ENCODE measurements around the gene ABTB2.

The ABTB2 gene

GRCh38 chr11:34148504-34149165 lies 209.2 kb downstream of the ABTB2 start:
- DNase-seq (ENCODE audit: low spot score), result no peak

GRCh38 chr11:34147581-34147980 lies 210.2 kb downstream of the ABTB2 start:
- DNase-seq (ENCODE audit: low spot score), result no peak

GRCh38 chr11:34146866-34147265 lies 210.9 kb downstream of the ABTB2 start:
- DNase-seq (ENCODE audit: low spot score), result no peak

DNA sequence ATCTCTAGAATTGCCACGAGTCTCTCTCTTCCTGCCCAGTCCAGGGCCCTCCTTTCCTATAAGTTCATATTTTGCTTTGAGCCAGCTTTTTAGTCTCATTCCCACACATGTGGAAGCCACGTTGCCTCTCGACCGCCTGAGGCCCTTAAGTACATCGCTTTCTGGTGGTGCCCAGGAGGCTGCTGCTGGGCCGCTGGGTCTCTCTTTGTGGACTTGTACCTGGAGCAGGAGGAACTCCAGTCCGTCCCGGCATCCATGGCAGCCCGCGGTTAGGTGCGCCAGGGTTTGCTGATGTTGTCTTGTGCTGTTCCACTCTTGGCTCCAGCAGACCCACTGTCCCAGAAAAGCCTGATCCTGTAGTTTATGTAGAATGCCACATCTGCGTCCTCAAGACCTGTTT lies 211.4 kb downstream of the ABTB2 start:
- DNase-seq (ENCODE audit: low spot score), result no peak

- no peak for DNase-seq (ENCODE audit: low spot score)
Measured at GRCh38 chr11:34145847-34146381, 211.9 kb downstream of the ABTB2 start.

GRCh38 chr11:34145073-34145472 lies 212.7 kb downstream of the ABTB2 start:
- no peak for DNase-seq (ENCODE audit: low spot score)

- no peak for DNase-seq (ENCODE audit: low spot score)
Measured at GRCh38 chr11:34143048-34143447, 214.8 kb downstream of the ABTB2 start.

GRCh38 chr11:34140149-34140548 lies 217.7 kb downstream of the ABTB2 start:
- no peak for DNase-seq (ENCODE audit: low spot score)

DNA sequence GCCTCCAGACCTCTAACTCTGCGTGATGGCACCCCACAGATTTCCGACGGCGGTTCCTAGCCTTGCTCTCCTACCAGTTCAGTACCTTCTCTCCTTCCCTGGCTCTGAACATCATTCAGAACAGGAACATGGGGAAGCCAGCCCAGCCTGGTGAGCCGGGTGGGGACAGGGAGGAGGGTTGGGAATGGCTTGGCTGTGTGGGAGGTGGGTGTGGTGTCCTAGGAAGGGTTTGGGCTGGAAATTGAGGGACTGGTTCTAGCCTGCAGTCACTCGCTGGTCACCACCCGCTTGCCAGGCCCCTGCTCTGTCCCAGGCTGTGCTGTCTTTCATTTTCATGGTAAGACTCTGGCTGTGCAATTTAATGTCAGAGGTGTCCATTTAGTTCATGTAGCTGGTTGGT lies 218.5 kb downstream of the ABTB2 start:
- DNase-seq (ENCODE audit: low spot score), result no peak

- DNase-seq (ENCODE audit: low spot score), result no peak
Measured at GRCh38 chr11:34136420-34136819, 221.4 kb downstream of the ABTB2 start.

DNA sequence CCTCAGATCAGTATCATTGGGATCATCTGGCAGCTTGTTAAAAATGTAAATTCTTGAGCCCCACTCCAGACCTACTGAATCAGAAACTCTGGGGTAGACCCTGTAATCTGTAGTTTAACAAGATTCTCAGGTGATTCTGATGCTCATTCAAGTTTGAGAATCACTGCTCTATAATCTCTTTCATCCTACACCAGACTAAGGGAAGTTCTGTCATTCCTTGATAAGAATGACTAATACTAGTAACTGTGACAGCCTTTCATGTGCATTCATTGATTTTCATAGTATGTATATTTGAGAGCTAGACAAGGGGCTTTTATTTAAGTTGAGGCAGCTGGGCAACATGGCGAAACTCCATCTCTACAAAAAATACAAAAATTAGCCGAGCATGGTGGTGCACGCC lies 222.4 kb downstream of the ABTB2 start:
- no peak for DNase-seq (ENCODE audit: low spot score)

GRCh38 chr11:34134765-34135164 lies 223.0 kb downstream of the ABTB2 start:
- no peak for DNase-seq (ENCODE audit: low spot score)

DNA sequence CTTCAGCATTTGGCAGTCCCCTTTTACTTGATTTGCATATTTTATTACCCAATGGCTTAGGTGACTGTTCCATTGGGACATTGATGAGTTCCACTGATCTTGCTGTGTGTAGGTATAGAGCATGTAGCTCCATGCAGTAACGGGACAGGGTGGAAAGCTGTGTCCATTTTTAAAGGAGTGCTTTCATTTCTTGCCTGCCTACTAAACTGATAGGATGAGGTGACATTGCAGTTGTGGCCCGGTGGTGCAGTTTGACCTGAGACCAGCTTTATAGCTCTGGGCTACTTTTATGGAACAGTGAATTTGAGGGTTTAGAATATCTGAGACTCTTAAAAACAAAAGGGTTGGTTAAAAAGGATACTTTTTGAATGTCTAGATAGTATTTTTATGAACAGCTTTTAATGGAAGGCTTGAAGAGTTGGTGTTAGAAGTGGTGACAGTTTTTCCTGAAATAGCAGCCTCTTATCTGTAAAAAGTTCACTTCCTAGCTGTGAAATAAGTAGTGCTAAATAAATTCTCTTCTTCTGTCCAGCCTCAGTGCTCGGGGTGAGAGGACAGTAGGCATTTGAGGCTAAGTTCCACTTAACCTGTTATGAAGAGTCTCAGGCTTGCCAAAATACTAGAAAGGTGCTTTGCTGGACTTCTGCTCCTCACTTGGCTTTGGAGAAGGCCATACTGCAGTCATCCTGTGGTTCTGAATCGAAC lies 225.4 kb downstream of the ABTB2 start:
- no peak for DNase-seq (ENCODE audit: low spot score)

GRCh38 chr11:34128824-34129223 lies 229.0 kb downstream of the ABTB2 start:
- no peak for DNase-seq (ENCODE audit: low spot score)

DNA sequence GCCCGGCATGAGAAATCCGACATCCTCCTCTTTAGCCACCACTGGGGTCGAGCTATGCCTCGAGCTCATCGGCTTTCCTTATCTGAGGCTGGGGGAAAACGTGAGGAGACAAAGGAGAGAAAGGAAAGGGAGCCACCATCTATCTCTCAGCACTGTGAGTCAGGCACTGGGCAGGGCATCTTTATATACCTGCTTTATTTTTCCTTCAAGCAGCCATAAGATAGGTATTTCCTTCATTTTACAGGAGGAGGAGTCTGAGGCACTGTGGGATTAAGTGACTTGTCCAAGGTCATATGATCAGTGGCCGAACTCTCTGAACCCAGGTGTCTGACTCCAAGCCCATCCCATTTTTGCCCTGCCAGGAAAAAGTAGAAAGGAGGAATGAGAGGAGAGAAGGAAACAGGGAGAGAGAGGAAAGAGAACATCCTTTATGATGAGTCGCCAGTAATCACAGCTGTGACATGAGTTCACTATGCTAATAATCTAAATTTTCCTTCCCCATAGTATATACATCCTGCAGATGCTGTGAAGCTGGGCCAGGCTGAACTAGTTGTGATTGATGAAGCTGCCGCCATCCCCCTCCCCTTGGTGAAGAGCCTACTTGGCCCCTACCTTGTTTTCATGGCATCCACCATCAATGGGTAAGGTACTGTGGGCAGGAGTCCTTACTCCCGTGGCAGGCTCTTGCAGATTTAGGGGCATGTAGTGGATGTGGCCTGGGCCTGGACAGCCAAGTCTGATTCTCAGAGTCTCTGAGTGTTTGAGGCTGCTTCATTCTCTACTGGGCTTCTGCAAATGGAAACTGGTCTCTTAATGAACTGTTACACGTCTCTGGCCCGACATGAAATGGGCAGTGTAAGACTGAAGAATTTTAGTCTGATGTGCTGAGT lies 230.6 kb downstream of the ABTB2 start:
- DNase-seq (ENCODE audit: low spot score), result no peak

DNA sequence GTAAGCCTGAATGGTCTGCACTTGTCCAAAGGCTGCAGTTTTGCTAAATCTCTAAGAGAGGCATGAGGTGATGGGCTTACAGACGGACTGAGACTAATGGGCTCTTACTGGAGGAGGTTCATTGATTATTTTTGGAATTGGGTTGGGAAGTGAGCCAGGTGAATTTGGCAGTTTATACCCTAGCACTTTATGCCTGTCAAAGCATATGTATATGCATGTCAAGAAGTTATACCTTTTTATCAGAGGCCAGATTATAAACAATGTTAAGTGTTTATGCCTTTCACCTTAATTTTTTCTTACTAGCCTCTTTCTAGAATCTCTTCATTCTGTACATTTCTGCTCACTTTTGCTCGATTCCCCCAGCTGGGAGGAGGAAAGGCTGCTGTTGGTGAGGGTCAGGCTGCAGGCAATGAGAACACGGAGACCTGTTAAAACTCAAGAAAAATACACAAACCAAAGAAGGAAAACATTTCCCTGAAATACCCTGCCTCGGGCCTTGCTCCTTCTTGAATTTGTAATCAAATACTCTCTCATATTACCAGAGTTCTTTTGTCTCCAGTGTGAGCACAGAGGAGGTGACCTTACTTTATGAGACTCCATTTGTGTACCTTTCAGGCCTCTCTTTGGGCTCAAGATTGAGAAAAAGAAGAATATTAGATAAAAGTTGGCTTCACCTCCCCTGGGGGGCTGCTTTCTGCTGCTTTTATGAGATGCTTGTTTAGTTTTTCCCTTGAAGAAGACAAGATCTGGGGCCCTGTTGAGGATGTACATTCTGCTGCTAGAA lies 232.7 kb downstream of the ABTB2 start:
- DNase-seq (ENCODE audit: low spot score), result no peak

- DNase-seq (ENCODE audit: low spot score), result no peak
Measured at GRCh38 chr11:34120651-34121050, 237.2 kb downstream of the ABTB2 start.

DNA sequence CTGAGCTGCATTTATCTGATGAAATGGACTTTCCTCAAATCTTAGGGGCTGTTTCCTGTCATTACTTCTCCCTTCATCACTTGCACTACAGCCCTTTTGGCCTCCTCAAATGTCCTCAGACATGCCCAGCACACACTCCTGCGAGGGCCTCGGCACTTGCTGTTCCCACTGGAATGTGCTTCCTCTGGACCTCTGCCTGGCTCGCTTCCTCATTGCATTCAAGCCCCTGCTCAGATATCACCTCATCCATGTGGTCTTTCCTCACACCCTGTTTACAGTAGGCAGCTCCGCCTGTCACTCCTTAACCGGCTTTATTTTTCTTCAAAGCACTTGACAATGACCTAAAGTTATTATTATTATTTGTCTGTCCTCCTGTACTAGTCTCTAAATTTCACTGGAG lies 243.3 kb downstream of the ABTB2 start:
- no peak for DNase-seq (ENCODE audit: low spot score)

DNA sequence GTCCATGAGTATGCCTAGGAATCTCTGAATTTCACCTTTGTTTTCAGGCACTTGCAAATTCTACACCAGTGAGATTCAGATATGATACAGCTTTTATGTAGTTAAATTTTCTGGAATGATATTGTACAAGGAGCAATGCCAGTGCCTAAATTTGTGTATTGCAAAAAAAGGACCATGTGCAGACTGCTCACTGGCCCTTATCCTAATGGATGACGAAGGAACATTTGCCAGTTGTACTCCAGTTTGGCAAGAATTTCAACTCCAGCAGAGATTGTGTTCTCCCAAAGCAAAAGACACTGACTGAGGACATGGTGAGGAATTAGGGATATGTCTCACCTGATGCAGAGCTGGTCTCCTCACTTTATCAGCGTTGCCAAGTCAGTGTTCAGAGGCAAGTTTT lies 243.8 kb downstream of the ABTB2 start:
- DNase-seq (ENCODE audit: low spot score), result no peak

- DNase-seq (ENCODE audit: low spot score), result no peak
Measured at GRCh38 chr11:34111722-34112270, 246.0 kb downstream of the ABTB2 start.

- peak; percentile 41 for DNase-seq (ENCODE audit: low spot score)
Measured at GRCh38 chr11:34105957-34106504, 251.8 kb downstream of the ABTB2 start.
